HG03066 (cell line): ENCODE measurements around the gene UNK.
"Not testable (repeated sequence)": the region's sequence is repeated elsewhere in the genome, so short reads cannot be mapped to it uniquely, and the experiment has no call there.

Experiments used
- ATAC-seq: cut with Tn5 transposase; IDR thresholded peaks from one replicate; pipeline ENCODE4 v1.9.1; 2021; ENCODE audit warnings: low read depth; ENCODE audit not compliant: unreplicated experiment

The UNK gene

GRCh38 chr17:75754378-75755204 is 30.0 kb upstream of the UNK start:
- ATAC-seq, result no peak

GRCh38 chr17:75755205-75755901 is 29.3 kb upstream of the UNK start:
- no peak for ATAC-seq

GRCh38 chr17:75755990-75756389 is 28.6 kb upstream of the UNK start:
- ATAC-seq, result no peak

GRCh38 chr17:75756451-75757085 is 28.0 kb upstream of the UNK start:
- no peak for ATAC-seq

GRCh38 chr17:75757086-75757681 is 27.4 kb upstream of the UNK start:
- no peak for ATAC-seq

- ATAC-seq, result no peak
These were observed 26.3 kb upstream of the UNK start for GRCh38 chr17:75758131-75758905.

- no peak for ATAC-seq
These were observed 25.1 kb upstream of the UNK start for GRCh38 chr17:75759457-75759856.

- ATAC-seq, result not testable (repeated sequence)
These were observed 24.5 kb upstream of the UNK start for GRCh38 chr17:75759978-75760640.

- ATAC-seq, result no peak
These were observed 21.9 kb upstream of the UNK start for GRCh38 chr17:75762513-75763268.

- ATAC-seq, result no peak
These were observed 21.4 kb upstream of the UNK start for GRCh38 chr17:75763269-75763607.

GRCh38 chr17:75763613-75764416 is 20.8 kb upstream of the UNK start:
- ATAC-seq, result no peak

- no peak for ATAC-seq
These were observed 20.2 kb upstream of the UNK start for GRCh38 chr17:75764417-75764710.

GRCh38 chr17:75764711-75765421 is 19.7 kb upstream of the UNK start, which contains the start of gene GALK1:
Gene GALK1, minus strand, starts transcription at chr17:75765192. Its CDS starts 56 bp downstream, at chr17:75765136.
- peak; percentile 60 for ATAC-seq

GRCh38 chr17:75765981-75766380 is 18.6 kb upstream of the UNK start:
- ATAC-seq, result no peak

- ATAC-seq, result no peak
These were observed 16.7 kb upstream of the UNK start for GRCh38 chr17:75767881-75768280.

GRCh38 chr17:75769536-75769935 is 15.1 kb upstream of the UNK start:
- ATAC-seq, result no peak

GRCh38 chr17:75771334-75772281 is 13.0 kb upstream of the UNK start:
- ATAC-seq, result no peak
